ENCODE results near the gene SYNE1.
"Not testable (repeated sequence)": the region's sequence is repeated elsewhere in the genome, so short reads cannot be mapped to it uniquely, and the experiment has no call there.

Gene SYNE1

DNA sequence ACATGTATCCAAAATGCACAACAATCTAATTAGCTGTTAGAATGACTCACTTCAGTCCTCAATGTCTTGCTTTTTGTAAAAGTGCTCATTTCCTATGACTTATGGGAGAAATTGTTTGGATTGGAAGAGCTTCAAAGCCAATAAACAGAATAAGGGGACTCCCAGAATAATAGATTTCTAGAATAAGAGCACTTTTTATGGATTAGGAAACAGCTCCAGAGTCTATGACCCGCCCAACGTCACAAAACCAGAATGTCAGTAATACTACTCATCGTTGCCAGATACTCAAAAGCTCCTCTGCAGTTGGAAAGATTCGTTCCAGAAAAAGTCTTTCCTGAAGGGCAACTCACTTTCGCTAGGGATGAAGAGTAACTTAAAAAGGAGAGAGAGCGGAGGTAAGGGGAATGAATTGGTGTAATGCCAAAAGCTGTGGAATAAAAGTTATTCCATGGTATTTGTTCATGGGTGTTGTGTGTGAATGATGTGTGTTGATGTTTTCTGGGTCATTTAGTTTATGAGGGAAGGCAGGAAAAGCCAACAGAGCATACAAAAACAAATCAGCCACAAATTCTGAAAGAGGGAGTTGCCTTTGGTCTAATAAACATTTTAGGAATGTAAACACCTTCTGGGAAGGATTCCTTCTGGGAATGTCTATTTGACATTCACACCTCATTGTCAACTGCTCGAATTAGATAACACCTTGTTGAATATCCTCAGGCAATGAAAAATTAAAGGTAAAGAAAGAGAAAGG, 64.6 kb downstream of the SYNE1 start:
- peak overlapping the region in 1 of 2 donors; percentile 1 for H3K4me3 ChIP-seq (replicated peaks in 1 of 2; ENCODE audit: low read depth in 2 of 2, low read length in 2 of 2)
- TF ChIP-seq CTCF (IDR thresholded peaks at IDR 0.05; ENCODE audit: low read depth, low read length), result no peak
- DNase-seq (ENCODE audit: low read depth in 2 of 2), result peak in 1 of 2 donors; percentile 84

DNA sequence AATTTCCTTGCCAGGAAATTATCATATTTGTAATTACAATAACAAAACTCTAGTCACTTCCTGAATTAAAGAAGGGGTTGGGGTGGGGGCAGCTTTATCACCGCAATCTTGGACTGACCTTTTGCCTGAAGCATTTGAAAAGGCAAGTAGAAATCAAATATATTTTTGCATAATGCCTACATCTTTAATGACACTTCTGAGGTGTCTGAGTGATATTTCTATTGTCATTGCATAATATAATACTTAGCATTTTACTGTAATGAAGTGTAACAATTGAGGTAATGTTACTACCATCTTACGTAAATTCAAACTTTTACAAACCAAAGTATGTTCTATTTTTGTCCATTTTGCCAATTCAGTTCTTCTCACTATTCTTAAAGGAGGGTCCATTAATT, 65.2 kb downstream of the SYNE1 start:
- no peak for DNase-seq (ENCODE audit: low read depth in 2 of 2)
- no peak overlapping the region for H3K4me3 ChIP-seq (replicated peaks in 1 of 2; ENCODE audit: low read depth in 2 of 2, low read length in 2 of 2)
- no peak for TF ChIP-seq CTCF (IDR thresholded peaks at IDR 0.05; ENCODE audit: low read depth, low read length)

DNA sequence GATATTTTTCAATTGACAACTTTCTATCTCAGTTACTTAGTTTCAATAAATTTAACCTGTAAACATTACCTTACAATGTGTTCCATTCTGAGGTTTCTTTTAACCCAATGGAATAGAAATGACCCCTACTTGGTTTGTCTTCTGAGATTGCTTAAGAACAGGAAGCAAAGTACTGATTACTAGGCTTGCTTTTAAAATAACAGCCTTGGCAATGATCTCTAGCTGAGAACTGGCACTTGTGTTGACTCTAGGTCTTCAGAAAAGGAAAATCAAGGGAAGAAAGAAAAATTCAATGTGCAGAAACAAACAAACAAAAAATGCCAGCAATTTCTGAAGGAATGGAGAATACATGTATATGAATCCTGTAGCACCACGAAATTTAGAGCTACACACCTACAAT, 66.1 kb downstream of the SYNE1 start:
- peak; percentile 52 to 77 for DNase-seq (ENCODE audit: low read depth in 2 of 2)
- no peak for TF ChIP-seq CTCF (IDR thresholded peaks at IDR 0.05; ENCODE audit: low read depth, low read length)

GRCh38 chr6:152566103-152566875, 70.9 kb downstream of the SYNE1 start:
- H3K4me3 ChIP-seq (replicated peaks in 1 of 2; ENCODE audit: low read depth in 2 of 2, low read length in 2 of 2), result no peak overlapping the region
- TF ChIP-seq CTCF (IDR thresholded peaks at IDR 0.05; ENCODE audit: low read depth, low read length), result no peak
- peak in 1 of 2 donors; percentile 70 for DNase-seq (ENCODE audit: low read depth in 2 of 2)

More for the DNA sequence above, 66.1 kb downstream of the SYNE1 start:
- no peak overlapping the region for H3K4me3 ChIP-seq (replicated peaks in 1 of 2; ENCODE audit: low read depth in 2 of 2, low read length in 2 of 2)

DNA sequence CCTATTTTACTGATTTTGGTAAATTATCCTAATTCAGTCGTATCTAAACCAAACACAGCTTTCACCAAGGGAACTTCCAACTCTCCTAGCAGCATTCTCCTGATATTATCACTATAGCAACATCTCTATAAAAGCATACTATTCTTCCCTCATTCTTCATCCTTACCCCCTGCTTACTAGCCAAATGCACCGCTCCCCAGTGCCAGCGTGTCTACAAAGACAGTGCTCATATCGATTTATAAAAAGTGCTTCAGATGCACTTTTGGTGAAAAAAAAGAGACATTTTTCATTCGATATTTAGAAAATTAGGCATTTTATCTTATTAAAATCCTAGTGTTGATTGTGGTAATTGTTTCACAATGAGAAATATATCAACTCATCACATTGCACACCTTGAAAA, 74.0 kb downstream of the SYNE1 start:
- TF ChIP-seq CTCF (IDR thresholded peaks at IDR 0.05; ENCODE audit: low read depth, low read length), result no peak
- no peak overlapping the region for H3K4me3 ChIP-seq (replicated peaks in 1 of 2; ENCODE audit: low read depth in 2 of 2, low read length in 2 of 2)
- DNase-seq (ENCODE audit: low read depth in 2 of 2), result no peak

- not testable (repeated sequence) for H3K4me3 ChIP-seq (replicated peaks in 1 of 2; ENCODE audit: low read depth in 2 of 2, low read length in 2 of 2); DNase-seq (ENCODE audit: low read depth in 2 of 2)
These were observed 78.4 kb downstream of the SYNE1 start for GRCh38 chr6:152558798-152559197.

DNA sequence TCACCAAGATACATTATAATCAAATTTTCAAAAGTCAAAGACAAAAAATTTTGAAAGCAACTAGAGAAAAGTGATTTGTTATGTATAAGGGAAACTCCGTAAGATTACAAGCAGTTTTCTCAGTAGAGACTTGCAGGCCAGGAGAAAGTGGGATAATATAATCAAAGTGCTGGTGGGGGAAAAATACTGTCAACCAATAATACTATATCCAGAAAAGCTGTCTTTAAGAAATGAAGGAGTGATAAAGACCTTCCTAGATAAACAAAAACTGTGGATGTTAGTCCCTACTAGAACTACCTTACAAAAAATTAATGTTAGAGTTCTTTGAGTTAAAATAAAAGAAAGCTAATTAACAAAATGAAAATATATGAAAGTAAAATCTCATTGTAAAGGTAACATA, 79.7 kb downstream of the SYNE1 start:
- TF ChIP-seq CTCF (IDR thresholded peaks at IDR 0.05; ENCODE audit: low read depth, low read length), result no peak
- H3K4me3 ChIP-seq (replicated peaks in 1 of 2; ENCODE audit: low read depth in 2 of 2, low read length in 2 of 2), result no peak overlapping the region
- DNase-seq (ENCODE audit: low read depth in 2 of 2), result no peak
